NOMO-1 treated with dmso at 0.1 percent for 144 hours (cell line): Measurements from ENCODE around the gene OVAAL.
"Not testable (repeated sequence)": the region's sequence is repeated elsewhere in the genome, so short reads cannot be mapped to it uniquely, and the experiment has no call there.

Experiments
- DNase-seq: peaks from one replicate; lab custom pipeline; 2025; ENCODE audit not compliant: unreplicated experiment; lab: John Stamatoyannopoulos, UW

Gene OVAAL

GRCh38 chr1:180540697-180541594 is 17.8 kb upstream of the OVAAL start:
- no peak for DNase-seq

- no peak for DNase-seq
Observed at GRCh38 chr1:180542113-180542837, 16.5 kb upstream of the OVAAL start.

GRCh38 chr1:180542838-180543145 is 16.0 kb upstream of the OVAAL start:
- no peak for DNase-seq

GRCh38 chr1:180544050-180544449 is 14.7 kb upstream of the OVAAL start:
- DNase-seq, result no peak

GRCh38 chr1:180545991-180546390 is 12.8 kb upstream of the OVAAL start:
- DNase-seq, result no peak

GRCh38 chr1:180548686-180549317 is 10.0 kb upstream of the OVAAL start:
- no peak for DNase-seq

- not testable (repeated sequence) for DNase-seq
Observed at GRCh38 chr1:180549770-180550169, 9.0 kb upstream of the OVAAL start.

GRCh38 chr1:180550241-180550640 is 8.5 kb upstream of the OVAAL start:
- DNase-seq, result no peak

- no peak for DNase-seq
Observed at GRCh38 chr1:180551997-180552396, 6.8 kb upstream of the OVAAL start.

GRCh38 chr1:180553046-180553445 is 5.7 kb upstream of the OVAAL start:
- DNase-seq, result not testable (repeated sequence)

- no peak for DNase-seq
Observed at GRCh38 chr1:180555411-180555810, 3.4 kb upstream of the OVAAL start.

- DNase-seq, result no peak
Observed at GRCh38 chr1:180560200-180560867, 1.6 kb downstream of the OVAAL start.

- DNase-seq, result no peak
Observed at GRCh38 chr1:180560868-180561600, 2.3 kb downstream of the OVAAL start.

- DNase-seq, result no peak
Observed at GRCh38 chr1:180562640-180563025, 3.9 kb downstream of the OVAAL start.

GRCh38 chr1:180563026-180563827 is 4.5 kb downstream of the OVAAL start:
- no peak for DNase-seq

- DNase-seq, result no peak
Observed at GRCh38 chr1:180565121-180565871, 6.5 kb downstream of the OVAAL start.

GRCh38 chr1:180566026-180566425 is 7.3 kb downstream of the OVAAL start:
- no peak for DNase-seq

GRCh38 chr1:180566495-180566894 is 7.7 kb downstream of the OVAAL start:
- DNase-seq, result no peak

GRCh38 chr1:180567654-180568053 is 8.9 kb downstream of the OVAAL start:
- DNase-seq, result no peak
